ENCODE results near the gene TSR3.

The TSR3 gene

DNA sequence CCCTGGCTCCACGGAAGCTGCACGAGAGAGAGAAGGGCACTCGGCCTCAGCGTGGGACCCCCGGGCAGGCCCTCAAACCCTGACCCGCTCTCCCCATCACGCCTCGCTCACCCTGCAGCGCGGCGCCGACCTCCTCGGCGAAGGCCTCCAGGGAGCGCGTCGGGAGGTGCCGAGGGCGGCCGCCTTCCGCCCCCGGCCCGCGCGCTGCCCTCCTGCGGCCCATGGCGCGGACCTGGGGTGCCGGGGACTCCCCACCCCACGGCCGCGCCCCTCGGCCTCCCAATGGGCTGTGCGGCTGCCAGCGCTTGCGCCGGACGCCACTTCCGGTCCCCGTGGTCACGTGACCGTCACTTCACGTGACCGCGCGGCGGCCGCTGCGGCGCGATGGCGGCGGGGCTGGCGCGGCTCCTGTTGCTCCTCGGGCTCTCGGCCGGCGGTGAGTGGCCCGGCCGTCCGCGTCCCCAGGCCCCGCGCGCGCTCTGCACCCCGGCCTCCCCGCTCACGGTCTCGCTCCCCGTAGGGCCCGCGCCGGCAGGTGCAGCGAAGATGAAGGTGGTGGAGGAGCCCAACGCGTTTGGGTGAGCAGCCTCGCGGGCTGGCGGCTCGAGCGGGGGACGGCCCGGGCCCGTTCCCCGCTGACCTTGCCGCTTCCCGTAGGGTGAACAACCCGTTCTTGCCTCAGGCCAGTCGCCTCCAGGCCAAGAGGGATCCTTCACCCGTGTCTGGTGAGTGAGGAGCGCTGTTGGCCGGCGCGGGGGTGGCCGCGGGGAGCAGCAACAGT, at the start of gene TSR3, which contains the start of gene GNPTG:
TSR3 (minus strand) TSS at position 297 of the 781 bp plus-strand sequence; CDS start at position 223, 74 bp downstream.
GNPTG (plus strand) TSS at position 350 of the 781 bp plus-strand sequence; CDS start at position 385, 35 bp downstream.
- peak; percentile 27 for DNase-seq

DNA sequence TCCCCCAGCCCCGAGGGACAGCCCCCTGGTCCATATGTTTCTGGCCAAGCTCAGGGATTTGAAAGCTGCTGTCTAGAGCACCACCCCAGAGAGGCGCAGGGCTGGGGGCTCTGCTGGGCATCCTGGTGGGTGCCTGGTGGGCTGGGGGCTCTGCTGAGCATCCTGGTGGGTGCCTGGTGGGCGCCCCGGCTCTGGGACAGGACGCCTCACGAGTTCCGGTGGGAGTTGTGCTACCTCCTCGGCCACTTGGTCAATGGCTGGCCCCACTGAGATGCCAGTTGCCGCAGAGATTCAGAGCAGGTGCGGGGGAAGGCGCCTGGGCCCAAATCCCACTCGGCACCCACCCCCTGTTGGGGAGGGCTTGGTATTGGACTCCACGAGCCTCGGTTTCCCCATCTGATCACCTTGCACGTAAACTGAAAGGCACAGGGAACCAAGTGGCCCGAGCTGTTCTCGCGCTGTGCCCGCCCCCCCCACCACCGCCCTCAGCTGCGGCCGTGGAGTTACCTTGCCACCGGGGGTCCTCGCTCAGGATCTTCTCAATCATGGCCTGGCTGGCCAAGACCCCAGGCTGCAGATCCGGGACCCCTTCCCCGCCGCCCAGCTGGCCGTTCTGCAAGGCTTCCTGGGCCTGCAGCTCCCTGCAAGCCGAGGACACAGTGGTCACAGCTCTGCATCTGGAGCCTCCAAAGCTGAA, 49.5 kb upstream of the TSR3 start:
- DNase-seq: no peak

DNA sequence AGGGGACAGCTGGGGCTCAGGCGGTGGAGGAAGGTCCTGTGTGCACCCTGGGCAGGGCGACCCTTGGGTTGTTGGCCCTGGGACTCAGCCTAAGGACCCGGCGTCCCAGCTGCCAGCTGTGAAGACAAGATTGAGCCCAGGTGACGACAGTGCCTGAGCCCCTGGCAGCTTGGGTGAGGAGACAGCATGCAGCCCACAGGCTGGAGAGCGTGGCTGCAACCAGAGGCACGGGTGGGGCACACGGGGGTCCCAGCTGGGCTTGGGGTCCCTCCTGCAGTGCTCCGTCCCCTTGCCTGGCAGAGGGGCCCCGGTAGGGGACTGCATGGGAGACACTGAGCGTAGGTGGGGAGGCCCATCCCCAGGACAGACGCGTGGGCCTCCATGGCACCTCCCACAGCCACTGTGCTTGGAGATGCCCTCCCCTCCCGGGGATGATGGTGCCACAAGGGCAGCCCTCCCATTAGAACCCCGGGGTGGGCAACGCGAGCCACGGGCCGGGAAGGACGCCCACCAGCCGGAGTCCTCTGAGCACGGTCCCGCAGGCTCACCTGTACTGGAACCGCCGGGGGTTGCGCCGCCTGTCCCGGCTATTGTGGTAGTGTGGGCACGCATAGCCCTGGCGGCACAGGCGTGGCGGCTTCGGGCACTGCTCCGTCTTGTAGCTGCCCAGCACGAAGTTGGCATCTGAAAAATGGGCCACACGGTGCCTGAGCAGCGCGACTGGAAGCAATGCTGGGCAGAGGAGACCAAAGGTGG, 47.3 kb upstream of the TSR3 start:
- DNase-seq: no peak

DNA sequence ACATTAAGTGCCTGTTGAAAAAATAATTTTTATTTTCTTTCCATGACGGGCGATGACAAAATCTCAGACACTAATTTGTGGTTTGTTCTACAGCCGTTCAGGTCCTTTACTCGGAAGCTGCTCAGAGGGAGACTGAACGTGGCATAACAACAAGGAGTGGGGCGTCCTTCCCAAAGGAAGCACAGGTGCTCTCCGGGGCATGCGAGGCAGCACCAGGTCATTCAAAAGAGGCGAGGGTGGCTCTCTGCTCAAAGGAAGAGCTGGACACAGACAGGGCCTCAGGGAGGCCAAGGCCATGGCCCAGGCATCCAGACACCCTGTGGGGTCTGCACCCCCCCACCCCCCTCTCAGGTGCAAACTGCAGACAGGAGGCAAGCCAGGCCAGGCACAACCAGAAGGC, 46.7 kb upstream of the TSR3 start:
- no peak for DNase-seq

DNA sequence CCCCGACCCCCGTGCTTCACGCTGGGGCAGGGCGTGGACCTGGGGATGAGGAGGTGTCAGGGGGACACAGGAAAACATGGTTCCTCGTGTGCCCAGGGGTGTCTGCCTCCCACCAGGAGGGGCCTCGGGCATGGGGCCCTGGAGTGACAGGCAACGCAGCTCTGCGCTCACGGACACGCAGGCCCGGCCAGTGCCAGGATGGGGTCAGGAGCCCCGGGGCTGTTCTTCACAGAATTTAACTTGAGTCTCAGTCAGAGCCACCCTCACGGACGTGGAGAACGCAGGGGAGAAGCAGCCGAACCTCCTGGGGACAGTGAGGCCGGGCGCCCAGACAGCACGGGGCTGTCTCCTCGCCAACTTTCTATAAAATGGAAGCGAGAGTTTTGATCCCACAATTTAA, 46.1 kb upstream of the TSR3 start:
- DNase-seq: no peak

- no peak for DNase-seq
Observed at GRCh38 chr16:1395444-1396031, 43.9 kb upstream of the TSR3 start.

DNA sequence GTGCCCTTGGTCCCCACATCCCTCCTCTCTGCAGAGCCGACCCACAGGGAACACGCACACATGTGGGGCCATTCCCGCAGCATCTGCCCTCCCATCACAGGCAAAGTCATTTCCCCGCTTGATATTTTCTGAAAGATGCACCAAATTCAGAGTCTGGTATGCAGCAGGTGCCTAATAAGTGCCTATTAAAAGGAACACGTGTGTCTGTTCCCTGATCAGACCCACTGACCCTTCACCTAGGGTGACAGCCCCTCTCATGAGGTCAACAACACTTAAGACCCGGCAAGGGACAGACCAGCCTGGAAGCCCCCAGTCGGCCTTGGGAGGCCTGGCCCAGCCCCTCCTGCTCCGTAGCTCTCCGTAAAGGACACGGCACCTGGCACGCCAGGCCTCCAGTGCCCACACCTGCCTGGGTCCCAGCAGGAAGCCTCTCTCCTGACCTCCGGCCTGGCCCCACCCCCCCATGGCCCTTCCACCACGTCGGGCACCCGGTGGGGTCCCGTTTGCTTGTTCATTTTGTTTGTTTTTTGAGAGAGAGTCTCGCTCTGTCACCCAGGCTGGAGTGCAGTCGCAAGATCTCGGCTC, 42.8 kb upstream of the TSR3 start:
- no peak for DNase-seq

GRCh38 chr16:1393613-1394176, 42.0 kb upstream of the TSR3 start:
- DNase-seq: no peak

- no peak for DNase-seq
Observed at GRCh38 chr16:1392826-1393225, 41.1 kb upstream of the TSR3 start.

GRCh38 chr16:1390239-1390779, 38.6 kb upstream of the TSR3 start:
- DNase-seq: no peak

DNA sequence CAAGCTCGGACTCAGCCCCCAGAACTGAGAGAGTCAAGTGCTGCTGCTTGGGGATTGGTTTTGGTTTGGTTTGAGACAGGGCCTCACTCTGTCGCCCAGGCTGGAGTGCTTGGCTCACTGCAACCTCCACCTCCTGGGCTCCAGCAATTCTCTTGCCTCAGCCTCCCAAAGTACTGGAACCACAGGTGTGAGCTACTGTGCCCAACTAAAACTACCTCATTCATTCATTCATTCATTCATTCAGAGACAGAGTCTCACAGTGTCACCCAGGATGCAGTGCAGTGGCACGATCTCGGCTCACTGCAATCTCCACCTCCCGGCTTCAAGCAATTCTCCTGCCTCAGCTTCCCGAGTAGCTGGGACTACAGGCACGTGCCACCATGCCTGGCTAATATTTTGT, 38.1 kb upstream of the TSR3 start:
- DNase-seq: no peak

DNA sequence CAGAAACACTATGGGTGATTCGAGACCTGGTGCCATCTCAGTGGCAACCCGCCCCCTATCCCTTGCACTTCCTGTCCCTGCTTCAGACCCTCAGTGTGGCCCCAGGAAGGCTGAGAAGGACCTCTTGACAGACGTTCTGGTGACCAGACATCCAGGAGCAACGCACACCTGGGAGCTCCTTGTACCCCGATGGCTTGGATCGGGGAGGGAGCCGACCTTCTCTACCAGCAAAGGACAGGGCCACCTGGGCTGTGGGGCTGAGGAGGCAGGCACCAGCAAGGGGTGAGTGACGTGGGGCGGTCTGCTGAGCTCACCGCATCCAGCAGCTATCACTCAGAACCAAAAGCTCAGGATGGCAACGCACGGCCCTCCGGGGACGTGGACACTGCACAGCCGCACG, 35.7 kb upstream of the TSR3 start:
- DNase-seq: no peak

GRCh38 chr16:1385232-1385631, 33.6 kb upstream of the TSR3 start:
- DNase-seq: no peak

DNA sequence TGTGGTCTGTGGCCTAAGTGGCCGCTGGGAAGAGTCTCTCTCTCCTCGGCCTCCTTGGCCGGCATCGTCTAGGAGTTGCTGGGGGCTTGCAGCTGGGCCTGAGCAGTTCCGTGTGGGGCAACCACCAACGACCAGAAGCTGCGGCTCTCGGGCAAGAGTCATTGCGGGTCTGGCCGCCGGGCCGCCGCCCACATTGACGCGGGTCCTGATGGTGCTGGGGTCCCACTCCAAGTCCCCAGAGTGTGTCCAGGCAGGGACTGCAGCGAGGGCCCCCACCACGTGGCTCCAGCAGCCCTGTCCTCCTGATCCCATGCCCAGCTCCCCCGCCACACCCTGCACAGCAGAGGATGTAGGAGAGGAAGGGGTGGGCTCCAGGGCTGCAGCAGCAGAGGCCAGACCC, 31.9 kb upstream of the TSR3 start:
- no peak for DNase-seq

DNA sequence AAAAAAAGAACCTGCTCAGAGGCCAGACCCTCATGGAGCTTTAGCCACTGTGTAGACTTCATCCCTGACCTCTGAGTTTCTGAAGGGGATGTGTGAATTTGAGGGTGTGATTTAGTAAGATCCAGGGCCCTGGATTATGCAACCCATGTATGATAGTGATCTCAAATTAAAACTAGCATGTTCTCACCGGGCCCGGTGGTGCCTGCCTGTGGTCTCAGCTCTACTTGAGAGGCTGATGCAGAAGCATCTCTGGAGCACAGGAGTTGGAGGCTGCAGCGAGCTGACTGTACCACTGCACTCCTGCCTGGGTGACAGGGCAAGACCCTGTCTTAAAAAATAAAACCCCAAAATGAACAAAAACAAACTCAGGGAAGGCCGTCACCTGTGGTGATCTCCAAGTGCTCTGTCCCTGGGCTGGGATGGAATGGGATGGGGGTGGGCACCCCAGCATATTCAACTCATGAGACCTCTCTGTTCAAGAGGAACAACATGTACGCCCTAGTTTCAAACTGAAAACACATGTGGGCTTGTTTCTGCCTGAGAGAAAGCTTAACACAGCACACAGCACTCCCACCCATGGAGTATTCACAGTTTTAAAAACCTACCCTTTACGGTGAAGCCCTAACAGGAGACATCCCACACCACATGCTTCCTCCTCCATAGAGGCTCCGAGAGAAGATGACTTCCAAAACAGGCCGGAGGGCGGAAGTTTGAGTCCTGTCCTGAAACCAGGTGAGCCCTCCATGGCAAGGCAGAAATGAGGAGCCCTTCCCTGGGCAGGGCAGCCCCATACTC, 30.1 kb upstream of the TSR3 start:
- no peak for DNase-seq

DNA sequence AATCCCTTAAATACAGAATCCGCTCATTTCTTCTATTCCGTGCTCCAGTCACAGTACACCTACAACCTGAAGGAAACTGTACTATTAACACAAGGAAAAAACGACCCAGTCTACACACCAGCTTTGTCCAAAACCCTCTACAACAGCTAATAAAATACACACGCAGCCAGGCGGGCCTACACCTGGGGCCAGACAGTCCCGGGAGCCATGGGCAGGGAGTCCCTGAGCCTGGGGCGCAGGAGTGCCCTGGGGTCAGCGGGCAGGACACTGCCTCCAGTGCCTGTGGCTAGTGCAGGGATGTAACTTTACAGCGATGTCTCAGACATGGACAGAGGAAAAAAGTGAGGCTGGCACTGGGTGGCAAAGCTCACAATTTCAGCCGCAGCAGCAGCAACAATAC, 28.5 kb upstream of the TSR3 start:
- no peak for DNase-seq

- DNase-seq: no peak
Observed at GRCh38 chr16:1379304-1380076, 27.8 kb upstream of the TSR3 start.

DNA sequence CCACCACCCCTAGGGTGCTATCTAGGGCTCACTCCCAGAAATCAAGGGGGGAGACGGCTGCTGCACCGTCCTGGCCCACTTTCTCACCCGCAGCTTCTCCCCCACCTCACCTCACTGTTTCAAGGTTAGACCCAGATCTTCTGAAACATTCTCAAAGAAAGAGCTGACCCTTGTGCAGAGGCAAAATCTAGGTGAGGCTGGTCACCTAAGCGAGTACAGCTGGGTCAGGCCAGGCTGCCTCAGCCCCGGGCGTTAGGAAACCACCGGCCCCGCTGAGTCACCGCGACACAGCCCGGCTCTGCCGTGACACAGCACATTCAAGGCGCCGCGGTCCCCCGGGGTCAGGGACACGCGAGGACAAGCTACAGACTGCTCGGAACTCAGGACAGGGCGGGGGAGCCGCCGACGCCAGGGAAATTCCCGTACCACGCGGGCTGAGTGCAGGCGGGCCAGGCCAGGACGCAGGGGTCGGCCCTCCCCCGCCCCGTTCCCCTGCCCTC, 27.2 kb upstream of the TSR3 start:
- DNase-seq: no peak

- DNase-seq: no peak
Observed at GRCh38 chr16:1378087-1378803, 26.6 kb upstream of the TSR3 start.

Measured in NCI-H1048 (cell line).